Liver (tissue), 3 donors: ENCODE measurements around the gene LGALS13.

ENCODE experiments used
- CTCF ChIP-seq: fragments of 150-350 bp; IDR thresholded peaks from 2 replicates; pipeline ENCODE4 v1.5.1; 2017; ENCODE audit warnings: improper control_type of control experiment, low read depth, low read length; ENCODE audit not compliant: missing input control
- EGR1 ChIP-seq, 2 donors: IDR thresholded peaks; 2 replicates each; pipeline ENCODE4 v1.6.1; 2016 to 2018; ENCODE audit warnings: antibody characterized with exemption in 2 of 2, low read depth in 2 of 2
- GABPA ChIP-seq, 2 donors: IDR thresholded peaks in 1 of 2; conservative IDR thresholded peaks in 1 of 2; 2 replicates each; pipeline ENCODE4 v1.6.1; 2016; ENCODE audit warnings: antibody characterized with exemption in 2 of 2, mild to moderate bottlenecking in 1 of 2, moderate library complexity in 1 of 2
- JUND ChIP-seq, 2 donors: IDR thresholded peaks; 2 replicates each; pipeline ENCODE4 v1.6.1; 2016; ENCODE audit warnings: antibody characterized with exemption in 2 of 2
- MAX ChIP-seq: IDR thresholded peaks from 2 replicates; pipeline ENCODE4 v1.6.1; 2016; ENCODE audit warnings: antibody characterized with exemption
- SP1 ChIP-seq: IDR thresholded peaks from 2 replicates; pipeline ENCODE4 v1.6.1; 2018; ENCODE audit warnings: antibody characterized with exemption, mild to moderate bottlenecking
- YY1 ChIP-seq: IDR thresholded peaks from 2 replicates; pipeline ENCODE4 v1.6.1; 2016; ENCODE audit warnings: antibody characterized with exemption, mild to moderate bottlenecking
- TF ChIP-seq, protein P1 (sequence below): IDR thresholded peaks from 2 replicates; pipeline ENCODE4 v1.6.1; 2016; ENCODE audit warnings: antibody characterized with exemption, mild to moderate bottlenecking
- TF ChIP-seq, protein P2 (sequence below): IDR thresholded peaks from 2 replicates; pipeline ENCODE4 v1.6.1; 2016; ENCODE audit warnings: antibody characterized with exemption
- donor health status: healthy.
- donor health status: healthy.

GRCh38 chr19:39613597-39613996 is 11.3 kb downstream of the LGALS13 start:
- no peak for TF ChIP-seq CTCF
- TF ChIP-seq MAX = no peak
- TF ChIP-seq, protein P1, sequence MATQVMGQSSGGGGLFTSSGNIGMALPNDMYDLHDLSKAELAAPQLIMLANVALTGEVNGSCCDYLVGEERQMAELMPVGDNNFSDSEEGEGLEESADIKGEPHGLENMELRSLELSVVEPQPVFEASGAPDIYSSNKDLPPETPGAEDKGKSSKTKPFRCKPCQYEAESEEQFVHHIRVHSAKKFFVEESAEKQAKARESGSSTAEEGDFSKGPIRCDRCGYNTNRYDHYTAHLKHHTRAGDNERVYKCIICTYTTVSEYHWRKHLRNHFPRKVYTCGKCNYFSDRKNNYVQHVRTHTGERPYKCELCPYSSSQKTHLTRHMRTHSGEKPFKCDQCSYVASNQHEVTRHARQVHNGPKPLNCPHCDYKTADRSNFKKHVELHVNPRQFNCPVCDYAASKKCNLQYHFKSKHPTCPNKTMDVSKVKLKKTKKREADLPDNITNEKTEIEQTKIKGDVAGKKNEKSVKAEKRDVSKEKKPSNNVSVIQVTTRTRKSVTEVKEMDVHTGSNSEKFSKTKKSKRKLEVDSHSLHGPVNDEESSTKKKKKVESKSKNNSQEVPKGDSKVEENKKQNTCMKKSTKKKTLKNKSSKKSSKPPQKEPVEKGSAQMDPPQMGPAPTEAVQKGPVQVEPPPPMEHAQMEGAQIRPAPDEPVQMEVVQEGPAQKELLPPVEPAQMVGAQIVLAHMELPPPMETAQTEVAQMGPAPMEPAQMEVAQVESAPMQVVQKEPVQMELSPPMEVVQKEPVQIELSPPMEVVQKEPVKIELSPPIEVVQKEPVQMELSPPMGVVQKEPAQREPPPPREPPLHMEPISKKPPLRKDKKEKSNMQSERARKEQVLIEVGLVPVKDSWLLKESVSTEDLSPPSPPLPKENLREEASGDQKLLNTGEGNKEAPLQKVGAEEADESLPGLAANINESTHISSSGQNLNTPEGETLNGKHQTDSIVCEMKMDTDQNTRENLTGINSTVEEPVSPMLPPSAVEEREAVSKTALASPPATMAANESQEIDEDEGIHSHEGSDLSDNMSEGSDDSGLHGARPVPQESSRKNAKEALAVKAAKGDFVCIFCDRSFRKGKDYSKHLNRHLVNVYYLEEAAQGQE = no peak
- TF ChIP-seq YY1 = no peak
- TF ChIP-seq GABPA (IDR thresholded peaks at IDR 0.05 in 1 of 2, conservative IDR thresholded peaks at IDR 0.05 in 1 of 2) = no peak
- TF ChIP-seq, protein P2, sequence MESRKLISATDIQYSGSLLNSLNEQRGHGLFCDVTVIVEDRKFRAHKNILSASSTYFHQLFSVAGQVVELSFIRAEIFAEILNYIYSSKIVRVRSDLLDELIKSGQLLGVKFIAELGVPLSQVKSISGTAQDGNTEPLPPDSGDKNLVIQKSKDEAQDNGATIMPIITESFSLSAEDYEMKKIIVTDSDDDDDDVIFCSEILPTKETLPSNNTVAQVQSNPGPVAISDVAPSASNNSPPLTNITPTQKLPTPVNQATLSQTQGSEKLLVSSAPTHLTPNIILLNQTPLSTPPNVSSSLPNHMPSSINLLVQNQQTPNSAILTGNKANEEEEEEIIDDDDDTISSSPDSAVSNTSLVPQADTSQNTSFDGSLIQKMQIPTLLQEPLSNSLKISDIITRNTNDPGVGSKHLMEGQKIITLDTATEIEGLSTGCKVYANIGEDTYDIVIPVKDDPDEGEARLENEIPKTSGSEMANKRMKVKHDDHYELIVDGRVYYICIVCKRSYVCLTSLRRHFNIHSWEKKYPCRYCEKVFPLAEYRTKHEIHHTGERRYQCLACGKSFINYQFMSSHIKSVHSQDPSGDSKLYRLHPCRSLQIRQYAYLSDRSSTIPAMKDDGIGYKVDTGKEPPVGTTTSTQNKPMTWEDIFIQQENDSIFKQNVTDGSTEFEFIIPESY = no peak
- TF ChIP-seq SP1 = no peak
- TF ChIP-seq EGR1 (IDR thresholded peaks at IDR 0.05; ENCODE audit: low read depth in 2 of 2) = no peak
- no peak for TF ChIP-seq JUND (IDR thresholded peaks at IDR 0.05)
